ENCODE measurements around the gene MMAB.

DNA sequence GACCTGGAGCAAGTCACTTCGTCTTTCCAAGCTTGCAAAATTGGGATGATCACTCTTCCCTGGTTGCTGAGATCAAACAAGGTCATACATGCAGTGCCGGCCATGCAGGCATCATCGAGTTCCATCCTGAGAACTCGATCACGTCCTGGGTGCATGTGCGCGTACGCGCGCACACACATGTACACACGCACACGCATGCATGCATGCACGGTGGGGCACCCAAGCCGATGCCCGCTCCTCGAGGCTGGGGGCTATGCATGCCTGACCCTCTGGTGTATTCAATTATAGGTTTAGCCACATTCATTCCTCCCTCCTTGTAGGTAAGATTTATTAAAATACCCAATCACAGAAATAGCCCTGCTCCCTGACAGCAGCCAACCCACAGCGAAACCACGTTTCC lies 26.0 kb downstream of the MMAB start:
- TF ChIP-seq, protein P1, sequence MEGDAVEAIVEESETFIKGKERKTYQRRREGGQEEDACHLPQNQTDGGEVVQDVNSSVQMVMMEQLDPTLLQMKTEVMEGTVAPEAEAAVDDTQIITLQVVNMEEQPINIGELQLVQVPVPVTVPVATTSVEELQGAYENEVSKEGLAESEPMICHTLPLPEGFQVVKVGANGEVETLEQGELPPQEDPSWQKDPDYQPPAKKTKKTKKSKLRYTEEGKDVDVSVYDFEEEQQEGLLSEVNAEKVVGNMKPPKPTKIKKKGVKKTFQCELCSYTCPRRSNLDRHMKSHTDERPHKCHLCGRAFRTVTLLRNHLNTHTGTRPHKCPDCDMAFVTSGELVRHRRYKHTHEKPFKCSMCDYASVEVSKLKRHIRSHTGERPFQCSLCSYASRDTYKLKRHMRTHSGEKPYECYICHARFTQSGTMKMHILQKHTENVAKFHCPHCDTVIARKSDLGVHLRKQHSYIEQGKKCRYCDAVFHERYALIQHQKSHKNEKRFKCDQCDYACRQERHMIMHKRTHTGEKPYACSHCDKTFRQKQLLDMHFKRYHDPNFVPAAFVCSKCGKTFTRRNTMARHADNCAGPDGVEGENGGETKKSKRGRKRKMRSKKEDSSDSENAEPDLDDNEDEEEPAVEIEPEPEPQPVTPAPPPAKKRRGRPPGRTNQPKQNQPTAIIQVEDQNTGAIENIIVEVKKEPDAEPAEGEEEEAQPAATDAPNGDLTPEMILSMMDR (IDR thresholded peaks at IDR 0.05): no peak
- no peak for TF ChIP-seq POLR2A (IDR thresholded peaks at IDR 0.05)
